GM19328 (cell line): ENCODE measurements around the gene ZNF100.
"Not testable (repeated sequence)": the region's sequence is repeated elsewhere in the genome, so short reads cannot be mapped to it uniquely, and the experiment has no call there.

ENCODE experiments used
- ATAC-seq: cut with Tn5 transposase; IDR thresholded peaks from one replicate; pipeline ENCODE4 v1.9.1; 2021; ENCODE audit warnings: mild to moderate bottlenecking, moderate library complexity; ENCODE audit not compliant: unreplicated experiment

ZNF100 gene

GRCh38 chr19:21767065-21767800 lies at the start of gene ZNF100:
Gene ZNF100, minus strand, starts transcription at chr19:21767579. Its CDS starts 150 bp downstream, at chr19:21767429.
- peak; percentile 97 for ATAC-seq

- no peak for ATAC-seq
These were observed 45.1 kb upstream of the ZNF100 start for GRCh38 chr19:21812448-21812847.

- ATAC-seq, result not testable (repeated sequence)
These were observed 41.1 kb upstream of the ZNF100 start for GRCh38 chr19:21808400-21809000.

- ATAC-seq, result no peak
These were observed 22.2 kb upstream of the ZNF100 start for GRCh38 chr19:21789466-21790085.

- no peak for ATAC-seq
These were observed 19.6 kb upstream of the ZNF100 start for GRCh38 chr19:21786936-21787335.

- ATAC-seq, result not testable (repeated sequence)
These were observed 8.4 kb upstream of the ZNF100 start for GRCh38 chr19:21775792-21776191.

GRCh38 chr19:21766705-21767064 lies 694 bp downstream of the ZNF100 start:
- ATAC-seq, result not testable (repeated sequence)

GRCh38 chr19:21765151-21765550 lies 2.2 kb downstream of the ZNF100 start:
- no peak for ATAC-seq

- ATAC-seq, result not testable (repeated sequence)
These were observed 5.8 kb downstream of the ZNF100 start for GRCh38 chr19:21761547-21761946.

GRCh38 chr19:21758296-21758695 lies 9.1 kb downstream of the ZNF100 start:
- no peak for ATAC-seq

GRCh38 chr19:21755555-21755954 lies 11.8 kb downstream of the ZNF100 start:
- not testable (repeated sequence) for ATAC-seq

- no peak for ATAC-seq
These were observed 16.0 kb downstream of the ZNF100 start for GRCh38 chr19:21751384-21751783.

- no peak for ATAC-seq
These were observed 16.7 kb downstream of the ZNF100 start for GRCh38 chr19:21750586-21751128.

- no peak for ATAC-seq
These were observed 18.3 kb downstream of the ZNF100 start for GRCh38 chr19:21749090-21749489.

GRCh38 chr19:21748088-21748487 lies 19.3 kb downstream of the ZNF100 start:
- no peak for ATAC-seq

- no peak for ATAC-seq
These were observed 26.8 kb downstream of the ZNF100 start for GRCh38 chr19:21740559-21740958.

GRCh38 chr19:21726942-21727747 lies 40.2 kb downstream of the ZNF100 start:
- ATAC-seq, result not testable (repeated sequence)

GRCh38 chr19:21713761-21714160 lies 53.6 kb downstream of the ZNF100 start:
- ATAC-seq, result no peak

GRCh38 chr19:21709464-21709863 lies 57.9 kb downstream of the ZNF100 start:
- no peak for ATAC-seq

- ATAC-seq, result not testable (repeated sequence)
These were observed 59.5 kb downstream of the ZNF100 start for GRCh38 chr19:21707878-21708277.

GRCh38 chr19:21707065-21707464 lies 60.3 kb downstream of the ZNF100 start:
- ATAC-seq, result no peak
